AG08396 (cell line): ENCODE measurements around the gene RGS21.
A peak's percentile ranks its signal among the peaks of the same experiment; 100 is the strongest.
"Not testable (repeated sequence)": the region's sequence is repeated elsewhere in the genome, so short reads cannot be mapped to it uniquely, and the experiment has no call there.

ENCODE experiments used
- DNase-seq: peaks from one replicate; pipeline ENCODE4 v3.0.0; 2012; ENCODE audit warnings: low spot score, mixed read lengths

RGS21 gene

GRCh38 chr1:192316942-192317450 lies at the start of gene RGS21:
RGS21 (plus strand) TSS chr1:192316992; CDS start chr1:192343037, 26,045 bp downstream.
- no peak for DNase-seq

GRCh38 chr1:192268468-192269052 lies 48.2 kb upstream of the RGS21 start:
- no peak for DNase-seq

- DNase-seq: peak; percentile 12
Measured at GRCh38 chr1:192270398-192270797, 46.4 kb upstream of the RGS21 start.

GRCh38 chr1:192272732-192273131 lies 44.1 kb upstream of the RGS21 start:
- no peak for DNase-seq

- no peak for DNase-seq
Measured at GRCh38 chr1:192274588-192274987, 42.2 kb upstream of the RGS21 start.

- DNase-seq: no peak
Measured at GRCh38 chr1:192277635-192278034, 39.2 kb upstream of the RGS21 start.

- no peak for DNase-seq
Measured at GRCh38 chr1:192284927-192285326, 31.9 kb upstream of the RGS21 start.

GRCh38 chr1:192303029-192303428 lies 13.8 kb upstream of the RGS21 start:
- DNase-seq: no peak

- not testable (repeated sequence) for DNase-seq
Measured at GRCh38 chr1:192308314-192308713, 8.5 kb upstream of the RGS21 start.

- DNase-seq: peak; percentile 15
Measured at GRCh38 chr1:192311281-192311680, 5.5 kb upstream of the RGS21 start.

- no peak for DNase-seq
Measured at GRCh38 chr1:192327997-192328396, 11.2 kb downstream of the RGS21 start.

- no peak for DNase-seq
Measured at GRCh38 chr1:192342842-192343241, 26.1 kb downstream of the RGS21 start.

GRCh38 chr1:192343344-192343743 lies 26.6 kb downstream of the RGS21 start:
- DNase-seq: no peak

- no peak for DNase-seq
Measured at GRCh38 chr1:192349314-192349713, 32.5 kb downstream of the RGS21 start.

- DNase-seq: no peak
Measured at GRCh38 chr1:192350356-192350755, 33.6 kb downstream of the RGS21 start.

- no peak for DNase-seq
Measured at GRCh38 chr1:192351550-192351949, 34.8 kb downstream of the RGS21 start.

- no peak for DNase-seq
Measured at GRCh38 chr1:192357924-192358323, 41.1 kb downstream of the RGS21 start.

GRCh38 chr1:192358402-192358801 lies 41.6 kb downstream of the RGS21 start:
- no peak for DNase-seq

- no peak for DNase-seq
Measured at GRCh38 chr1:192358822-192359221, 42.0 kb downstream of the RGS21 start.

GRCh38 chr1:192363177-192363576 lies 46.4 kb downstream of the RGS21 start:
- DNase-seq: no peak

GRCh38 chr1:192367436-192367835 lies 50.6 kb downstream of the RGS21 start:
- no peak for DNase-seq

- DNase-seq: no peak
Measured at GRCh38 chr1:192375306-192375705, 58.5 kb downstream of the RGS21 start.

- no peak for DNase-seq
Measured at GRCh38 chr1:192376374-192376773, 59.6 kb downstream of the RGS21 start.

- no peak for DNase-seq
Measured at GRCh38 chr1:192378276-192378675, 61.5 kb downstream of the RGS21 start.
